Ishikawa (cell line): Measurements from ENCODE around the gene PIK3R4.

Experiments used
- CEBPB ChIP-seq: IDR thresholded peaks from 2 replicates; pipeline ENCODE4 v1.6.1; 2012
- CREB1 ChIP-seq: IDR thresholded peaks from 2 replicates; pipeline ENCODE4 v1.6.1; 2012; ENCODE audit warnings: low read depth
- EGR1 ChIP-seq: IDR thresholded peaks from 2 replicates; pipeline ENCODE4 v1.6.1; 2012
- EP300 ChIP-seq: IDR thresholded peaks from 2 replicates; pipeline ENCODE4 v1.6.1; 2012; ENCODE audit warnings: borderline replicate concordance
- FOXM1 ChIP-seq: IDR thresholded peaks from 2 replicates; pipeline ENCODE4 v1.6.1; 2012; ENCODE audit warnings: low read depth, borderline replicate concordance
- NFIC ChIP-seq: IDR thresholded peaks from 2 replicates; pipeline ENCODE4 v1.6.1; 2012
- RAD21 ChIP-seq: IDR thresholded peaks from 2 replicates; pipeline ENCODE4 v1.6.1; 2012; ENCODE audit warnings: low read depth
- TAF1 ChIP-seq: IDR thresholded peaks from 2 replicates; pipeline ENCODE4 v1.6.1; 2012; ENCODE audit warnings: low read depth, mild to moderate bottlenecking
- TCF12 ChIP-seq: IDR thresholded peaks from 2 replicates; pipeline ENCODE4 v1.6.1; 2012; ENCODE audit warnings: low read depth
- TEAD4 ChIP-seq: IDR thresholded peaks from 2 replicates; pipeline ENCODE4 v1.6.1; 2012
- YY1 ChIP-seq: IDR thresholded peaks from 2 replicates; pipeline ENCODE4 v1.6.1; 2012; ENCODE audit warnings: low read depth
- ZBTB7A ChIP-seq: IDR thresholded peaks from 2 replicates; pipeline ENCODE4 v1.6.1; 2012; ENCODE audit warnings: low read depth
- TF ChIP-seq, protein P1 (sequence below): IDR thresholded peaks from 2 replicates; pipeline ENCODE4 v1.6.1; 2012; ENCODE audit warnings: low read depth, mild to moderate bottlenecking
- TF ChIP-seq, protein P2 (sequence below): IDR thresholded peaks from 2 replicates; pipeline ENCODE4 v1.6.1; 2012
- TF ChIP-seq, protein P3 (sequence below): IDR thresholded peaks from 2 replicates; pipeline ENCODE4 v1.6.1; 2012

PIK3R4 gene

DNA sequence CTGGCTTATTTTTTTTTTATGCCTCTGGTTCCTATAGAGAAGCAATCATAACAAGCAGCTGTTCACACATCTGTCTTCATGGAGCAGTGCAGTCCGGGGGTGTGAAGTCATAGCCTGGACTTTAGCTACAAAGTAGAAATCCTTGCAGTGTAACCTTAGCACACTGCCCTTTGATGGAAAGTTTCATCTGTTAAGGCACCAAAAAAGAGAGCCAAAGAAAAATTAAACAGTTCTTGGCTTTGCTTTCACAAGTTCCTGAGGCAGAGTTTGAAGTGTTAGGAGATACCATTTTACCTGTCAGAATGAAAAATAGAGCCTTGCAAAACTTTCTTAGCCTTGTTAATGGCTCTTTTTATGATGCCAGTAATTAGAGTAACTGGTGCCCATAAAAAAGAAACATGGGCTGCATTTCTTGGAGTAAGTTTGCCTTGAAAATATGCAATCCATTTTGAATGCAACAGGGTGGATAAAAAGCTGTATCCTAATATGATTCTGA lies 84.1 kb downstream of the PIK3R4 start:
- TF ChIP-seq EGR1 (no peak), TEAD4 (no peak), FOXM1 (no peak), ZBTB7A (no peak)
- TF ChIP-seq, protein P1, sequence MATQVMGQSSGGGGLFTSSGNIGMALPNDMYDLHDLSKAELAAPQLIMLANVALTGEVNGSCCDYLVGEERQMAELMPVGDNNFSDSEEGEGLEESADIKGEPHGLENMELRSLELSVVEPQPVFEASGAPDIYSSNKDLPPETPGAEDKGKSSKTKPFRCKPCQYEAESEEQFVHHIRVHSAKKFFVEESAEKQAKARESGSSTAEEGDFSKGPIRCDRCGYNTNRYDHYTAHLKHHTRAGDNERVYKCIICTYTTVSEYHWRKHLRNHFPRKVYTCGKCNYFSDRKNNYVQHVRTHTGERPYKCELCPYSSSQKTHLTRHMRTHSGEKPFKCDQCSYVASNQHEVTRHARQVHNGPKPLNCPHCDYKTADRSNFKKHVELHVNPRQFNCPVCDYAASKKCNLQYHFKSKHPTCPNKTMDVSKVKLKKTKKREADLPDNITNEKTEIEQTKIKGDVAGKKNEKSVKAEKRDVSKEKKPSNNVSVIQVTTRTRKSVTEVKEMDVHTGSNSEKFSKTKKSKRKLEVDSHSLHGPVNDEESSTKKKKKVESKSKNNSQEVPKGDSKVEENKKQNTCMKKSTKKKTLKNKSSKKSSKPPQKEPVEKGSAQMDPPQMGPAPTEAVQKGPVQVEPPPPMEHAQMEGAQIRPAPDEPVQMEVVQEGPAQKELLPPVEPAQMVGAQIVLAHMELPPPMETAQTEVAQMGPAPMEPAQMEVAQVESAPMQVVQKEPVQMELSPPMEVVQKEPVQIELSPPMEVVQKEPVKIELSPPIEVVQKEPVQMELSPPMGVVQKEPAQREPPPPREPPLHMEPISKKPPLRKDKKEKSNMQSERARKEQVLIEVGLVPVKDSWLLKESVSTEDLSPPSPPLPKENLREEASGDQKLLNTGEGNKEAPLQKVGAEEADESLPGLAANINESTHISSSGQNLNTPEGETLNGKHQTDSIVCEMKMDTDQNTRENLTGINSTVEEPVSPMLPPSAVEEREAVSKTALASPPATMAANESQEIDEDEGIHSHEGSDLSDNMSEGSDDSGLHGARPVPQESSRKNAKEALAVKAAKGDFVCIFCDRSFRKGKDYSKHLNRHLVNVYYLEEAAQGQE: no peak
- TF ChIP-seq, protein P2, sequence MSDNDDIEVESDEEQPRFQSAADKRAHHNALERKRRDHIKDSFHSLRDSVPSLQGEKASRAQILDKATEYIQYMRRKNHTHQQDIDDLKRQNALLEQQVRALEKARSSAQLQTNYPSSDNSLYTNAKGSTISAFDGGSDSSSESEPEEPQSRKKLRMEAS: no peak

DNA sequence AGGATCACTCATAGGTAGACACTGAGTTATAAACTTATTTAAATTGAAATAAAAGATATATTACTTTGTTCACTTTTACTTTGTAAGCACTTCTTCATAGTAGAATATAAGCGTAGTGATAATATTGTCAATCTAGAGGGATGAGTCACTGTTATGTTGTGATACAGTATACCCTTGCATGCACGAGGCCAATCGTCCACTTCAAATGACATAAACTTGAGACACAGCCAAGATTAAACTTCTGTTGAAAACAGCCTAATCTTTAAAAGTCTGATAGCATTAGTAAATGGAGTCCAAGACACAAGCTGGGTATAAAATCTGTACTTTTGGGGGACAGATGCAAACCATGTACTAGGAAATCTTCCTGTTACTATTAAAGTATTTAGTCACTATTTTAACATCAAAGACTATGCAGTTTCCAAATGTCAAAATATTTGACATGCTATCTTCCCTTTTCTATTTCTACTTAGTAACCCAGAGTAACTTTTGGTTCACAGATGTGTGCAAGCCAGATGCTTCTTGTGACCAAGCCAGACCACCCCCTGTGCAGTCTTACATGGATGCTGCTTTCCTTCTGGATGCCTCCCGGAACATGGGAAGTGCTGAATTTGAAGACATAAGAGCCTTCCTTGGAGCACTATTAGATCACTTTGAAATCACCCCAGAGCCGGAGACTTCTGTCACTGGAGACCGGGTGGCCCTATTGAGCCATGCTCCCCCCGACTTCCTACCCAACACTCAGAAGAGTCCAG lies 85.3 kb downstream of the PIK3R4 start:
- TF ChIP-seq, protein P3, sequence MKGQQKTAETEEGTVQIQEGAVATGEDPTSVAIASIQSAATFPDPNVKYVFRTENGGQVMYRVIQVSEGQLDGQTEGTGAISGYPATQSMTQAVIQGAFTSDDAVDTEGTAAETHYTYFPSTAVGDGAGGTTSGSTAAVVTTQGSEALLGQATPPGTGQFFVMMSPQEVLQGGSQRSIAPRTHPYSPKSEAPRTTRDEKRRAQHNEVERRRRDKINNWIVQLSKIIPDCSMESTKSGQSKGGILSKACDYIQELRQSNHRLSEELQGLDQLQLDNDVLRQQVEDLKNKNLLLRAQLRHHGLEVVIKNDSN: no peak
- TF ChIP-seq, protein P2: no peak
- no peak for TF ChIP-seq EP300
- no peak for TF ChIP-seq RAD21
- TF ChIP-seq YY1: no peak
- no peak for TF ChIP-seq ZBTB7A
- TF ChIP-seq TEAD4: no peak
- no peak for TF ChIP-seq CEBPB
- no peak for TF ChIP-seq TAF1
- TF ChIP-seq, protein P1: no peak
- no peak for TF ChIP-seq FOXM1
- TF ChIP-seq CREB1: no peak
- no peak for TF ChIP-seq TCF12
- no peak for TF ChIP-seq NFIC
- TF ChIP-seq EGR1: no peak

DNA sequence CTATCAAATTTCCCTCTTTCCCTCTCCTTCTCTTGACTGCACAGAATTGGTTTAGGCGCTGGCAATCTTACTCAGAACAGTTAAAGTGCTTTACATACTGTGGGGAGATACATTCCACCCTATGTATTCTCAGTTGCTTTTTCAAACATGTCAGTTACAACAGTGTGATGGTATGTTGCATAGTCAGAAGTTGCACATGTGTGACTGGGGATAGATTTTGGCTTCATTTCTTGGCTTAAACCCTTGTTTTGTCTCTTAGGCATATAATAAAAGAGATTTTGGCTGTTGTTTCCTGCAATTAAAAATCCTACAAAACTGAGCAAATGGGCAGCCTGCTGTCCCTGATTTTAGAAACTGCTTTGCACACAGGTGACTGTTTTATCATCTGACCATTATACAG lies 86.7 kb downstream of the PIK3R4 start:
- TF ChIP-seq TEAD4: no peak
- no peak for TF ChIP-seq CREB1

DNA sequence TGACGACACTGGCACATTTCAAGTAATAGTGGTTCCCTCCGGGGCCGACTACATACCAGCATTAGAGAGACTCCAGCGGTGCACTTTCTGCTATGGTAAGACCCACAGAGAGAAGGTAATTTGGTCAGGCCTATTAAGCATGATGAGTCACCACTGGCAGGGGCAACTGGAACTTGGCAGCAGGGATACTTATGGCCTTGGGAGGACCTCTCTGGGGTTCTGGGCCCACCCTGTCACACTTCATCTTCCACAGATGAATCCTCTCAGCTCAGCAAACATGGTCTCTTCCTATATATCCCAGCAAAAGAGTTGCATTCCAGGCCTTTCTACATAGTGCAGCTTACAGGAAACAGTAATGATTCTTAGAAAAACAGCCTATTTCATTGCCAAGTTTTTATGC lies 88.0 kb downstream of the PIK3R4 start:
- TF ChIP-seq TAF1 (no peak), CEBPB (no peak)

DNA sequence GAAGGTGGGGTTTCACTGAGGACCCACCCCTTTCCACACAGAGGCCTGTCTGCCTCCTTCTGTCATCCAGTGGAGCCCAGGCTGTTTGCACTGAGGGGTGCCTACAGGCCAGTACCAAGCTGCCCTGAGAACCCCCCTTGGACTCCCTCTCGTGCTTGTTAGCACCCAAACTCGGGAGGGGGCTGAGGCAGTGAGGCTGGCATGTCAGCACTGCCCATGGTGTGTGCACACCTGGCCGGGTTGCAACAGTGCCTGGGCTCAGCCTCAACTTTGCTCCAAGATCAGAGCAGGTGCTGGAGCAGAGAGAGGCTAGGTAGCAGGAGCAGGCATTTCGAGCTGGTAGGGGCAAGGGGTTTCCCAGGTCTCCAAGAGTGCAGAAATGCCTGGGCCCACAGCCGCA lies 90.0 kb downstream of the PIK3R4 start:
- TF ChIP-seq ZBTB7A (no peak), NFIC (no peak), TEAD4 (no peak), CREB1 (no peak), CEBPB (no peak), YY1 (no peak), EGR1 (no peak), RAD21 (no peak), TCF12 (no peak), EP300 (no peak), FOXM1 (no peak), TAF1 (no peak)
- TF ChIP-seq, protein P2: no peak
- TF ChIP-seq, protein P1: no peak
- TF ChIP-seq, protein P3: no peak
